HepG2 (cell line): ENCODE data around the gene SCAF4. TPM values are rescaled to one million over a fixed set of nuclear protein-coding genes. Genes with fewer than 3 reads are reported as not detected.
A peak's percentile ranks its signal among the peaks of the same experiment; 100 is the strongest.

ENCODE experiments used
- ATAC-seq: fragments of 200-7000 bp; cut with Tn5 transposase; 3 replicates; pipeline ENCODE4 v1.9.1; 2020; ENCODE audit warnings: mild to moderate bottlenecking, moderate library complexity
- BruUV-seq: library from RNA; stranded (reverse); fragments of 400-500 nt; replicated peaks from 2 replicates; lab custom pipeline; 2021; lab: Mats Ljungman, UMichigan
- CTCF ChIA-PET: fragments of 300-600 bp; formaldehyde crosslinking; extraction: SDS; loops from one replicate; lab custom pipeline; 2021; ENCODE audit warnings: low total read pairs, inconsistent platforms, low intra/inter-chr PET ratio; lab: Yijun Ruan, JAX
- POLR2A ChIA-PET: fragments of 350-600 bp; sonication (Branson Sonifier 250); formaldehyde crosslinking; loops from one replicate; lab custom pipeline; 2020; ENCODE audit warnings: antibody characterized with exemption, inconsistent platforms; lab: Yijun Ruan, JAX
- DNase-seq: peaks from one replicate; pipeline ENCODE4 v3.0.0-alpha.2; 2015; ENCODE audit warnings: low spot score
- FAIRE-seq: peaks from 3 replicates; lab custom pipeline; 2011; peaks lifted over from hg19 to GRCh38; lab: Jason Lieb, UNC
- H2AFZ ChIP-seq: one replicate; pipeline ENCODE4 v1.6.1; 2011; ENCODE audit warnings: low read length, inconsistent platforms
- H3K27ac ChIP-seq: fragments of 300-600 bp; 3 replicates; pipeline ENCODE4 v1.8.0; 2011; ENCODE audit warnings: mixed run types, mild to moderate bottlenecking, mixed read lengths, low read length, inconsistent platforms; ENCODE audit not compliant: insufficient read depth; ENCODE audit errors: extremely low read length
- H3K27me3 ChIP-seq, 2 experiments: fragments of 200-600 bp in 1 of 2; 2 replicates in 1 of 2; 3 replicates in 1 of 2; pipeline versions ENCODE4 v1.6.0 to v1.8.0; 2011; ENCODE audit warnings: low read length in 2 of 2, mild to moderate bottlenecking in 2 of 2, moderate library complexity in 2 of 2, inconsistent platforms in 1 of 2; ENCODE audit not compliant: insufficient read depth in 2 of 2, control insufficient read depth in 1 of 2
- H3K36me3 ChIP-seq, 2 experiments: fragments of 200-600 bp in 1 of 2; replicated peaks in 1 of 2; 2 replicates in 1 of 2; 3 replicates in 1 of 2; pipeline versions ENCODE4 v1.5.1 to v1.8.0; 2011; ENCODE audit warnings: low read length in 2 of 2, inconsistent platforms in 1 of 2; ENCODE audit not compliant: insufficient read depth in 2 of 2, control insufficient read depth in 1 of 2
- H3K4me1 ChIP-seq: 2 replicates; pipeline ENCODE4 v1.5.1; 2012; ENCODE audit warnings: low read length, inconsistent platforms; ENCODE audit not compliant: insufficient read depth
- H3K4me2 ChIP-seq: 2 replicates; pipeline ENCODE4 v1.6.0; 2011; ENCODE audit warnings: low read depth, low read length, inconsistent platforms
- H3K4me3 ChIP-seq, 3 experiments: fragments of 200-600 bp in 1 of 3; sonication (generic), shearing (Covaris generic) in 1 of 3; replicated peaks in 1 of 3; 2 replicates each; pipeline ENCODE4 v1.5.1; 2011 to 2016; ENCODE audit warnings: low read length in 3 of 3, inconsistent platforms in 2 of 3, low read depth in 2 of 3, mild to moderate bottlenecking in 2 of 3, control low read depth in 1 of 3, mixed read lengths in 1 of 3; ENCODE audit not compliant: insufficient read depth in 1 of 3
- H3K79me2 ChIP-seq: one replicate; pipeline ENCODE4 v1.6.1; 2011; ENCODE audit warnings: low read length, inconsistent platforms; ENCODE audit not compliant: insufficient read depth
- H3K9ac ChIP-seq: 2 replicates; pipeline ENCODE4 v1.6.0; 2011; ENCODE audit warnings: mild to moderate bottlenecking, low read depth, low read length, inconsistent platforms; ENCODE audit not compliant: insufficient read depth
- H3K9me3 ChIP-seq: 2 replicates; pipeline ENCODE4 v1.5.1; 2012; ENCODE audit warnings: mild to moderate bottlenecking, low read length
- H4K20me1 ChIP-seq: 2 replicates; pipeline ENCODE4 v1.6.0; 2011; ENCODE audit warnings: inconsistent platforms, mild to moderate bottlenecking, low read length, moderate library complexity; ENCODE audit not compliant: insufficient read depth
- HHEX ChIP-seq: IDR thresholded peaks from 2 replicates; pipeline ENCODE4 v1.6.1; 2016; ENCODE audit warnings: control low read depth
- RAD51 ChIP-seq: fragments of 450-650 bp; IDR thresholded peaks from 2 replicates; pipeline ENCODE4 v1.6.1; 2016; ENCODE audit warnings: borderline replicate concordance
- ZMYM3 ChIP-seq: sonication (generic); formaldehyde crosslinking; IDR thresholded peaks from 2 replicates; pipeline ENCODE4 v1.5.1; 2020; ENCODE audit warnings: mild to moderate bottlenecking, missing genetic modification reagents
- ZNF263 ChIP-seq: sonication (generic); formaldehyde crosslinking; IDR thresholded peaks from 2 replicates; pipeline ENCODE4 v1.4.0; 2020; ENCODE audit warnings: missing genetic modification reagents
- ZNF652 ChIP-seq: IDR thresholded peaks from 2 replicates; pipeline ENCODE4 v1.6.1; 2016; ENCODE audit warnings: low read depth, borderline replicate concordance
- in situ Hi-C: cut with HindIII; loops from 2 replicates; pipeline ENCODE4 v1.10.0; 2017; ENCODE audit warnings: low pct_unique_long_range_greater_than_20kb; ENCODE audit not compliant: extremely low pct_ligation_motif_present
- intact Hi-C: fragments of 100-400 bp; cut with micrococcal nuclease; formaldehyde crosslinking; loops from one replicate; pipeline ENCODE4 v1.10.0; 2022; ENCODE audit not compliant: unreplicated experiment
- polyA plus RNA-seq, 8 experiments: library from polyadenylated mRNA; depleted of rRNA in 3 of 8; stranded (reverse) in 7 of 8; unstranded in 1 of 8; fragments of >200 nt; fragmentation: Illumina TruSeq in 4 of 8; extraction: Trizol in 4 of 8; gene quantifications; 2 replicates each; pipeline versions ENCODE4 v1.2.1 to v1.2.3, GENCODE V29; 2011 to 2016; ENCODE audit warnings: low read depth in 4 of 8, missing spikeins in 1 of 8, mixed read lengths in 1 of 8; ENCODE audit not compliant: insufficient read depth in 1 of 8
- total RNA-seq, 5 experiments: library from RNA; depleted of rRNA; stranded (reverse); fragments of >200 nt; fragmentation: Illumina TruSeq; extraction: Trizol; gene quantifications; 2 replicates each; pipeline ENCODE4 v1.2.3, GENCODE V29; 2016; ENCODE audit warnings: low read depth in 1 of 5
- TF ChIP-seq, protein P1 (sequence below): IDR thresholded peaks from 2 replicates; pipeline ENCODE4 v1.6.1; 2016
- TF ChIP-seq, protein P2 (sequence below), 2 experiments: IDR thresholded peaks; 2 replicates each; pipeline ENCODE4 v1.6.1; 2011 to 2012; ENCODE audit warnings: low read length in 2 of 2, borderline replicate concordance in 1 of 2, low read depth in 1 of 2, mild to moderate bottlenecking in 1 of 2, moderate library complexity in 1 of 2

The SCAF4 gene
- total and polyA plus RNA-seq, 2 of the 13 experiments (the other 11 are each of a cell fraction or from before 2014, with no cell fraction given): 9.1 to 11.5 TPM

DNA sequence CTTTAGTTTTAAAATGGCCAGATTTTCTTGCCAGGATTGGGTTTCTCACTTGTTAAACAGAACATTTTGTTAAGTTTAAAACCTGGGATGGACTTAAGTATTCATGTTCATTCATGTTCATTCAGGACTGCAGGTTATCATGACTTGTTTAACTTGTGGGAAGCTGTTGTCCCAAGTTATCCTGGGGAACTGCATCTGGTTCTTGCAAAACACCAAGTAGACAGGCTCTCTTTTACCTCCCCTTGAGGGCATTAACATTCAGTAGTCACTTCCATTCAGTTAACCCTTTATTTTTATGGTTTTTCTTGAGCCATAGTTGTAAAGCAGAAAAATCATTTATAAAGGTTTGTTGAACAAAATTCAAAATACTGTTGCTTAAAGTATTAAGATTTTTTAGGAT, 64.3 kb downstream of the SCAF4 start:
- CTCF ChIA-PET: no interaction called here

More for the DNA sequence above, 64.3 kb downstream of the SCAF4 start:
- Histone ChIP-seq H3K9me3 (no peaks in the 10 kb centered on the region), H2AFZ (no peak overlapping the region), H3K4me1 (peaks cover 39% of the 10 kb centered on the region), H3K4me2 (no peak overlapping the region), H3K36me3 (peaks cover 11 to 54% of the 10 kb centered on the region in 2 experiments), H3K27ac (no peak overlapping the region), H3K9ac (no peak overlapping the region), H4K20me1 (peaks cover 16% of the 10 kb centered on the region), H3K79me2 (peaks cover 26% of the 10 kb centered on the region), H3K27me3 (no peaks in the 10 kb centered on the region; a peak in 1 of 5 replicates), H3K4me3 (no peak overlapping the region)
- in situ Hi-C loops (no loop called here), intact Hi-C loops (loop anchor here (5.0 to 10.0 kb wide), 2 partner anchors 47 to 65 kb away; partner anchors contain the start of gene SCAF4)
- DNase-seq (no peak), ATAC-seq (no peak), FAIRE-seq (no peak)
- POLR2A ChIA-PET: no interaction called here
- no TSS peak for BruUV-seq
- TF ChIP-seq ZNF263 (CRISPR knock-in tag) (no peak), ZNF652 (CRISPR knock-in tag) (peak; percentile 50; the same call in 1 of the 2 replicates), HHEX (no peak), RAD51 (no peak), ZMYM3 (no peak)
- TF ChIP-seq, protein P1, sequence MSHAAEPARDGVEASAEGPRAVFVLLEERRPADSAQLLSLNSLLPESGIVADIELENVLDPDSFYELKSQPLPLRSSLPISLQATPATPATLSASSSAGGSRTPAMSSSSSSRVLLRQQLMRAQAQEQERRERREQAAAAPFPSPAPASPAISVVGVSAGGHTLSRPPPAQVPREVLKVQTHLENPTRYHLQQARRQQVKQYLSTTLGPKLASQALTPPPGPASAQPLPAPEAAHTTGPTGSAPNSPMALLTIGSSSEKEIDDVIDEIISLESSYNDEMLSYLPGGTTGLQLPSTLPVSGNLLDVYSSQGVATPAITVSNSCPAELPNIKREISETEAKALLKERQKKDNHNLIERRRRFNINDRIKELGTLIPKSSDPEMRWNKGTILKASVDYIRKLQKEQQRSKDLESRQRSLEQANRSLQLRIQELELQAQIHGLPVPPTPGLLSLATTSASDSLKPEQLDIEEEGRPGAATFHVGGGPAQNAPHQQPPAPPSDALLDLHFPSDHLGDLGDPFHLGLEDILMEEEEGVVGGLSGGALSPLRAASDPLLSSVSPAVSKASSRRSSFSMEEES (CRISPR knock-in tag): no peak
- TF ChIP-seq, protein P2, sequence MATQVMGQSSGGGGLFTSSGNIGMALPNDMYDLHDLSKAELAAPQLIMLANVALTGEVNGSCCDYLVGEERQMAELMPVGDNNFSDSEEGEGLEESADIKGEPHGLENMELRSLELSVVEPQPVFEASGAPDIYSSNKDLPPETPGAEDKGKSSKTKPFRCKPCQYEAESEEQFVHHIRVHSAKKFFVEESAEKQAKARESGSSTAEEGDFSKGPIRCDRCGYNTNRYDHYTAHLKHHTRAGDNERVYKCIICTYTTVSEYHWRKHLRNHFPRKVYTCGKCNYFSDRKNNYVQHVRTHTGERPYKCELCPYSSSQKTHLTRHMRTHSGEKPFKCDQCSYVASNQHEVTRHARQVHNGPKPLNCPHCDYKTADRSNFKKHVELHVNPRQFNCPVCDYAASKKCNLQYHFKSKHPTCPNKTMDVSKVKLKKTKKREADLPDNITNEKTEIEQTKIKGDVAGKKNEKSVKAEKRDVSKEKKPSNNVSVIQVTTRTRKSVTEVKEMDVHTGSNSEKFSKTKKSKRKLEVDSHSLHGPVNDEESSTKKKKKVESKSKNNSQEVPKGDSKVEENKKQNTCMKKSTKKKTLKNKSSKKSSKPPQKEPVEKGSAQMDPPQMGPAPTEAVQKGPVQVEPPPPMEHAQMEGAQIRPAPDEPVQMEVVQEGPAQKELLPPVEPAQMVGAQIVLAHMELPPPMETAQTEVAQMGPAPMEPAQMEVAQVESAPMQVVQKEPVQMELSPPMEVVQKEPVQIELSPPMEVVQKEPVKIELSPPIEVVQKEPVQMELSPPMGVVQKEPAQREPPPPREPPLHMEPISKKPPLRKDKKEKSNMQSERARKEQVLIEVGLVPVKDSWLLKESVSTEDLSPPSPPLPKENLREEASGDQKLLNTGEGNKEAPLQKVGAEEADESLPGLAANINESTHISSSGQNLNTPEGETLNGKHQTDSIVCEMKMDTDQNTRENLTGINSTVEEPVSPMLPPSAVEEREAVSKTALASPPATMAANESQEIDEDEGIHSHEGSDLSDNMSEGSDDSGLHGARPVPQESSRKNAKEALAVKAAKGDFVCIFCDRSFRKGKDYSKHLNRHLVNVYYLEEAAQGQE (IDR thresholded peaks at IDR 0.05; ENCODE audit: borderline replicate concordance in 1 of 2, low read depth in 1 of 2, low read length in 2 of 2): no peak
